Right ventricle myocardium superior (tissue), 1 donor: Measurements from ENCODE around the gene CENPM. TPM values are rescaled to one million over a fixed set of nuclear protein-coding genes. Genes with fewer than 3 reads are reported as not detected.

Experiments used
- microRNA-seq: library from miRNA; unstranded; fragments of <30 nt; microRNA quantifications from one replicate; pipeline ENCODE4 v1.2.0, GENCODE V29; 2020
- total RNA-seq: library from RNA; stranded (reverse); fragmentation: NEBNext Ultra II Directional; extraction: Animal tissue kit (Norgen Biotek cat#: 25700); gene quantifications from one replicate; pipeline ENCODE4 v1.2.1, GENCODE V29; 2021
- donor health status: DM: no; HTN: yes; CAD: no; lungs with severe emphysema.

The CENPM gene
- total RNA-seq, 1 donor from 2014 or later, result 0.59 TPM

Small RNA genes lying within 50 kb of the gene (microRNA-seq; reads per million reads assigned to microRNA genes)
- 91.2 reads per million, percentile 52 among the genes with 10 or more reads in this experiment for gene MIR33A

Other genes with a start within 250 kb of the CENPM start
- gene MEI1, start 247.6 kb downstream of the CENPM start, total RNA-seq, result not detected
- 4.0 TPM for gene CCDC134, start 146.5 kb downstream of the CENPM start, total RNA-seq
- 75.2 TPM for gene SREBF2, start 114.0 kb downstream of the CENPM start, total RNA-seq
- gene SHISA8, start 32.1 kb downstream of the CENPM start, total RNA-seq, result 6.4 TPM
- gene TNFRSF13C, start 20.3 kb downstream of the CENPM start, total RNA-seq, result 1.2 TPM
- 0.08 TPM for gene SEPTIN3, start 22.3 kb upstream of the CENPM start, total RNA-seq
- gene WBP2NL, start 51.6 kb upstream of the CENPM start, total RNA-seq, result 0.16 TPM
- 11.8 TPM for gene NAGA, start 123.7 kb upstream of the CENPM start, total RNA-seq
- gene PHETA2, start 127.1 kb upstream of the CENPM start, total RNA-seq, result 4.2 TPM
- gene SMDT1, start 132.5 kb upstream of the CENPM start, total RNA-seq, result 179 TPM
- gene NDUFA6, start 143.6 kb upstream of the CENPM start, total RNA-seq, result 298 TPM
- not detected for gene CYP2D6, start 183.7 kb upstream of the CENPM start, total RNA-seq